HepG2 (cell line): ENCODE data around the gene ANKS3.

ENCODE experiments used
- CTCF ChIP-seq: sonication (generic); formaldehyde crosslinking; IDR thresholded peaks from 2 replicates; pipeline ENCODE4 v1.5.0; 2020; ENCODE audit warnings: mild to moderate bottlenecking, missing genetic modification reagents, moderate library complexity
- ELK4 ChIP-seq: sonication (generic); formaldehyde crosslinking; IDR thresholded peaks from 2 replicates; pipeline ENCODE4 v1.9.0; 2021; ENCODE audit warnings: missing genetic modification reagents, borderline replicate concordance
- EZH2 ChIP-seq: conservative IDR thresholded peaks from 2 replicates; pipeline ENCODE4 v1.6.1; 2012; ENCODE audit warnings: mild to moderate bottlenecking, low read depth, low read length, moderate library complexity
- HDAC6 ChIP-seq: fragments of 200-600 bp; sonication (generic); IDR thresholded peaks from 2 replicates; pipeline ENCODE4 v1.7.0; 2017; ENCODE audit warnings: mild to moderate bottlenecking, antibody characterized with exemption, low read length, low read depth
- NBN ChIP-seq: fragments of 450-650 bp; conservative IDR thresholded peaks from 2 replicates; pipeline ENCODE4 v1.6.1; 2017
- RNF2 ChIP-seq: fragments of 450-650 bp; conservative IDR thresholded peaks from 2 replicates; pipeline ENCODE4 v1.6.1; 2016; ENCODE audit warnings: low read depth
- ZNF597 ChIP-seq: sonication (generic); formaldehyde crosslinking; IDR thresholded peaks from 2 replicates; pipeline ENCODE4 v1.5.0; 2020; ENCODE audit warnings: missing genetic modification reagents
- TF ChIP-seq, protein P1 (sequence below): sonication (generic); formaldehyde crosslinking; IDR thresholded peaks from 2 replicates; pipeline ENCODE4 v1.4.0; 2020; ENCODE audit warnings: missing genetic modification reagents
- TF ChIP-seq, protein P2 (sequence below): IDR thresholded peaks from 2 replicates; pipeline ENCODE4 v1.4.0; 2020; ENCODE audit warnings: mild to moderate bottlenecking, missing genetic modification reagents

- TF ChIP-seq, protein P1, sequence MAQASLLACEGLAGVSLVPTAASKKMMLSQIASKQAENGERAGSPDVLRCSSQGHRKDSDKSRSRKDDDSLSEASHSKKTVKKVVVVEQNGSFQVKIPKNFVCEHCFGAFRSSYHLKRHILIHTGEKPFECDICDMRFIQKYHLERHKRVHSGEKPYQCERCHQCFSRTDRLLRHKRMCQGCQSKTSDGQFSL = no peak
- TF ChIP-seq RNF2 (no peak), EZH2 (no peak), ELK4 (CRISPR knock-in tag) (no peak), NBN (no peak), CTCF (no peak), HDAC6 (no peak), ZNF597 (CRISPR knock-in tag) (no peak)
- TF ChIP-seq, protein P2, sequence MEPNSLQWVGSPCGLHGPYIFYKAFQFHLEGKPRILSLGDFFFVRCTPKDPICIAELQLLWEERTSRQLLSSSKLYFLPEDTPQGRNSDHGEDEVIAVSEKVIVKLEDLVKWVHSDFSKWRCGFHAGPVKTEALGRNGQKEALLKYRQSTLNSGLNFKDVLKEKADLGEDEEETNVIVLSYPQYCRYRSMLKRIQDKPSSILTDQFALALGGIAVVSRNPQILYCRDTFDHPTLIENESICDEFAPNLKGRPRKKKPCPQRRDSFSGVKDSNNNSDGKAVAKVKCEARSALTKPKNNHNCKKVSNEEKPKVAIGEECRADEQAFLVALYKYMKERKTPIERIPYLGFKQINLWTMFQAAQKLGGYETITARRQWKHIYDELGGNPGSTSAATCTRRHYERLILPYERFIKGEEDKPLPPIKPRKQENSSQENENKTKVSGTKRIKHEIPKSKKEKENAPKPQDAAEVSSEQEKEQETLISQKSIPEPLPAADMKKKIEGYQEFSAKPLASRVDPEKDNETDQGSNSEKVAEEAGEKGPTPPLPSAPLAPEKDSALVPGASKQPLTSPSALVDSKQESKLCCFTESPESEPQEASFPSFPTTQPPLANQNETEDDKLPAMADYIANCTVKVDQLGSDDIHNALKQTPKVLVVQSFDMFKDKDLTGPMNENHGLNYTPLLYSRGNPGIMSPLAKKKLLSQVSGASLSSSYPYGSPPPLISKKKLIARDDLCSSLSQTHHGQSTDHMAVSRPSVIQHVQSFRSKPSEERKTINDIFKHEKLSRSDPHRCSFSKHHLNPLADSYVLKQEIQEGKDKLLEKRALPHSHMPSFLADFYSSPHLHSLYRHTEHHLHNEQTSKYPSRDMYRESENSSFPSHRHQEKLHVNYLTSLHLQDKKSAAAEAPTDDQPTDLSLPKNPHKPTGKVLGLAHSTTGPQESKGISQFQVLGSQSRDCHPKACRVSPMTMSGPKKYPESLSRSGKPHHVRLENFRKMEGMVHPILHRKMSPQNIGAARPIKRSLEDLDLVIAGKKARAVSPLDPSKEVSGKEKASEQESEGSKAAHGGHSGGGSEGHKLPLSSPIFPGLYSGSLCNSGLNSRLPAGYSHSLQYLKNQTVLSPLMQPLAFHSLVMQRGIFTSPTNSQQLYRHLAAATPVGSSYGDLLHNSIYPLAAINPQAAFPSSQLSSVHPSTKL = no peak
These were observed 4.2 kb downstream of the ANKS3 start for GRCh38 chr16:4729876-4730275.
